ENCODE measurements around the gene POU3F1.

Gene POU3F1

DNA sequence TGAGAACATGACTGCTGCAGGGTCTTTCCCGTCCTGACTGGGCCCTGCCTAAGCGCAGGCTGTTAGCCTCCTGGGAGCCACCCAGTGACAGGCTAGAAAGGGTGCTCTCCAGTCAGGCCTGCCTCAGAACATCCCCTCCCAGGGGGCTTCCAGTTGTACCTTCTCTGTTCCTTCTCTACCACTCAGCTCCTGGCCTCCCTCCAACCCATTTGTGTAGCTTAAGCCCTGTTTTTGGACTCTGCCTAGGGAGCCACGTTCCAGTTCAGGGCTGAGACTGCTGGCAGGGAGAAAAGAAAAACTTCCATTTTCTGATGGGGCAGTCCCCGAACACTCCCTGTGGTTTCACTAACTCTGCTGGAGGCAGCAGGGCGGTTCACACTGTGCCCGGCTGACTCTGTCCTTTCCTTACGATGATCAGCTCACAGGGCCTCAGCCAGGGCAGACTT, 15.3 kb upstream of the POU3F1 start:
- Histone ChIP-seq H3K27me3 (ENCODE audit: insufficient read depth, poor library complexity, severe bottlenecking) (no peaks in the 10 kb centered on the region), H3K27ac (replicated peaks) (no peak overlapping the region), H3K4me3 (replicated peaks; ENCODE audit: insufficient read depth, low read length) (no peak overlapping the region)
- DNase-seq (ENCODE audit: low read depth in 1 of 2, low spot score in 1 of 2) = no peak
- TF ChIP-seq GABPA (IDR thresholded peaks at IDR 0.05; ENCODE audit: low read depth) (no peak), POLR2AphosphoS5 (IDR thresholded peaks at IDR 0.05; ENCODE audit: low read depth) (no peak), SPI1 (IDR thresholded peaks at IDR 0.05; ENCODE audit: borderline replicate concordance, low read depth) (no peak), CTCF (IDR thresholded peaks at IDR 0.05; ENCODE audit: insufficient read depth, low read length) (no peak), REST (IDR thresholded peaks at IDR 0.05; ENCODE audit: insufficient replicate concordance, low read depth) (no peak)

- Histone ChIP-seq H3K27me3 (ENCODE audit: insufficient read depth, poor library complexity, severe bottlenecking) (no peaks in the 10 kb centered on the region), H3K4me3 (replicated peaks; ENCODE audit: insufficient read depth, low read length) (no peak overlapping the region), H3K27ac (replicated peaks) (no peak overlapping the region)
- no peak for TF ChIP-seq GABPA (IDR thresholded peaks at IDR 0.05; ENCODE audit: low read depth)
- TF ChIP-seq CTCF (IDR thresholded peaks at IDR 0.05; ENCODE audit: insufficient read depth, low read length) = no peak
- TF ChIP-seq REST (IDR thresholded peaks at IDR 0.05; ENCODE audit: insufficient replicate concordance, low read depth) = no peak
- no peak for TF ChIP-seq POLR2AphosphoS5 (IDR thresholded peaks at IDR 0.05; ENCODE audit: low read depth)
- no peak for TF ChIP-seq SPI1 (IDR thresholded peaks at IDR 0.05; ENCODE audit: borderline replicate concordance, low read depth)
- DNase-seq (ENCODE audit: low read depth in 1 of 2, low spot score in 1 of 2) = no peak
Measured at GRCh38 chr1:38061290-38061689, 14.7 kb upstream of the POU3F1 start.

GRCh38 chr1:38060498-38060897, 13.9 kb upstream of the POU3F1 start:
- TF ChIP-seq CTCF (IDR thresholded peaks at IDR 0.05; ENCODE audit: insufficient read depth, low read length) (no peak), POLR2AphosphoS5 (IDR thresholded peaks at IDR 0.05; ENCODE audit: low read depth) (no peak), REST (IDR thresholded peaks at IDR 0.05; ENCODE audit: insufficient replicate concordance, low read depth) (no peak), GABPA (IDR thresholded peaks at IDR 0.05; ENCODE audit: low read depth) (no peak), SPI1 (IDR thresholded peaks at IDR 0.05; ENCODE audit: borderline replicate concordance, low read depth) (no peak)
- DNase-seq (ENCODE audit: low read depth in 1 of 2, low spot score in 1 of 2) = no peak
- no peak overlapping the region for H3K27ac ChIP-seq (replicated peaks)
- no peaks in the 10 kb centered on the region for H3K27me3 ChIP-seq (ENCODE audit: insufficient read depth, poor library complexity, severe bottlenecking)
- H3K4me3 ChIP-seq (replicated peaks; ENCODE audit: insufficient read depth, low read length) = no peak overlapping the region
